WI38 (cell line): Measurements from ENCODE around the gene HOXA11.

Experiments
- H3K4me3 ChIP-seq: 2 replicates; pipeline ENCODE4 v1.5.1; 2011; ENCODE audit warnings: low read depth, mild to moderate bottlenecking, control low read depth, low read length
- TF ChIP-seq, protein P1 (sequence below): IDR thresholded peaks from 2 replicates; pipeline ENCODE4 v1.5.1; 2012; ENCODE audit warnings: low read depth, mild to moderate bottlenecking, control low read depth, low read length

HOXA11 gene

GRCh38 chr7:27186668-27187474 lies 1.8 kb upstream of the HOXA11 start:
- H3K4me3 ChIP-seq: no peak overlapping the region
- TF ChIP-seq, protein P1, sequence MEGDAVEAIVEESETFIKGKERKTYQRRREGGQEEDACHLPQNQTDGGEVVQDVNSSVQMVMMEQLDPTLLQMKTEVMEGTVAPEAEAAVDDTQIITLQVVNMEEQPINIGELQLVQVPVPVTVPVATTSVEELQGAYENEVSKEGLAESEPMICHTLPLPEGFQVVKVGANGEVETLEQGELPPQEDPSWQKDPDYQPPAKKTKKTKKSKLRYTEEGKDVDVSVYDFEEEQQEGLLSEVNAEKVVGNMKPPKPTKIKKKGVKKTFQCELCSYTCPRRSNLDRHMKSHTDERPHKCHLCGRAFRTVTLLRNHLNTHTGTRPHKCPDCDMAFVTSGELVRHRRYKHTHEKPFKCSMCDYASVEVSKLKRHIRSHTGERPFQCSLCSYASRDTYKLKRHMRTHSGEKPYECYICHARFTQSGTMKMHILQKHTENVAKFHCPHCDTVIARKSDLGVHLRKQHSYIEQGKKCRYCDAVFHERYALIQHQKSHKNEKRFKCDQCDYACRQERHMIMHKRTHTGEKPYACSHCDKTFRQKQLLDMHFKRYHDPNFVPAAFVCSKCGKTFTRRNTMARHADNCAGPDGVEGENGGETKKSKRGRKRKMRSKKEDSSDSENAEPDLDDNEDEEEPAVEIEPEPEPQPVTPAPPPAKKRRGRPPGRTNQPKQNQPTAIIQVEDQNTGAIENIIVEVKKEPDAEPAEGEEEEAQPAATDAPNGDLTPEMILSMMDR: no peak

DNA sequence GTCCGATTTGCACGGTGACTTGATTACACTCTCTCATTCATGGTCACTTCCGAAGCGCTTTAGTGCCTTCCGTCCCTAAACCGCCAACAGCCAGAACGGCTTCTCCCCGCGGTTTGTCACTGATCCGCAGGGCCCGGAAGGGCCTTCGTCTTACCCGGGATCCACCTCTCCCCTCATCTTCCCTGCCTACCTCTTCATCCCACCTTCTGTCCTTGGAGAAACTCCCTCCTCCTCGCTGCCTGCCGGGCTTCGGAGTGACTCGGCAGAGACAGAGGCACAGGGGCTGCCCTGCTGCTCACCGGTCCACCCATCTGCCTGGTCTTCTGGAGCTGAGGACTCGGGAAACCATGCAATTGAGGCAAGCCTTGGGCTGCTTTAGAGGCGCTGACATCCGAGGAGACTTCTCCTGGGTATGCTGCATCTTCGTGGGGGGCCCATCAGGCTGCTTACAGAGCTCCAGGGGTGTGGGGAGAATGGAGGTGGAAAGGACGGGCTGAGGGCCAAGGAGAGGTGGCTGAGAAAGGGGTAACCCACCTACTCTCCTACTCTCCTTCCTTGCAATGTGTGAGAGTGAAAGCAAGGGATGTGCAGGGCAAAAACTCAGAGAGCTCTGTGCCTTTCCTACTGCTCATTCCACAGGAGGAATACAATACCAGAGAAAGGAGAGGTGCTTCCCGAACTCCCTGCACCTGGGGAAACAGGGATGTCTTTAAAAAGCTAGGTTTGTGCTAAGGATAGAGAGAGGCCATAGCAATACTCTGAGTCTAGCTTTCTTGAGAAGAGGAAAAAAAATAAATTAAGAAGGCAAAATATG lies 1.0 kb upstream of the HOXA11 start:
- TF ChIP-seq, protein P1: no peak
- H3K4me3 ChIP-seq: no peak overlapping the region

DNA sequence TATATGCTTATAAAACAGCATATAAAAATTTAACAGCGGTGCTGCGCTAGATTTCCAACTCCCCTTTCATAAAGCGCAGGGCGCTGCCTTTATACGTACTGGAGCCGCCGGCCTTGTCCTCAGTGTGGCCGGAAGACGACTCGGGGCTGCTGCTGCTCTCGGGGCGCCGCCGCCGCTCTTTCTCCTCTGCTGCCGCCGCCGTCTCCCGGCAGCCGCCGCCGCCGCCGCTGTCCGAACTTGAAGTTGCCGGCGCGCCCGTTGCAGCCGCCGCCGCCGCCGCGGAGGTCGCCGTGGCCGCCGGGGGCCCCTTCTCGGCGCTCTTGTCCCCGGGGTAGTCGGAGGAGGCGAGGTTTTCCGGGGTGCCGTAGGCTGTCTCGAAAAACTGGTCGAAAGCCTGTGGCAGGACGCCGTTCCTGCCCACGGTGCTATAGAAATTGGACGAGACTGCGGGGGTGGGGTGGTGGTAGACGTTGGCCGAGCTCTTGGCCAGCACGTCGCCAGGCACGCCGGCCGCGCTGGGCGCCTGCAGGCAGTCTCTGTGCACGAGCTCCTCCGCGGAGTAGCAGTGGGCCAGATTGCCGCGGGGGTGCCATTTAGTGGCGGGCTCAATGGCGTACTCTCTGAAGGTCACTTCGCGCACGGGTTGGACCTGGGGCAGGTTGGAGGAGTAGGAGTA lies 557 bp downstream of the HOXA11 start:
- H3K4me3 ChIP-seq: peak overlapping the region; percentile 50
- TF ChIP-seq, protein P1: no peak

DNA sequence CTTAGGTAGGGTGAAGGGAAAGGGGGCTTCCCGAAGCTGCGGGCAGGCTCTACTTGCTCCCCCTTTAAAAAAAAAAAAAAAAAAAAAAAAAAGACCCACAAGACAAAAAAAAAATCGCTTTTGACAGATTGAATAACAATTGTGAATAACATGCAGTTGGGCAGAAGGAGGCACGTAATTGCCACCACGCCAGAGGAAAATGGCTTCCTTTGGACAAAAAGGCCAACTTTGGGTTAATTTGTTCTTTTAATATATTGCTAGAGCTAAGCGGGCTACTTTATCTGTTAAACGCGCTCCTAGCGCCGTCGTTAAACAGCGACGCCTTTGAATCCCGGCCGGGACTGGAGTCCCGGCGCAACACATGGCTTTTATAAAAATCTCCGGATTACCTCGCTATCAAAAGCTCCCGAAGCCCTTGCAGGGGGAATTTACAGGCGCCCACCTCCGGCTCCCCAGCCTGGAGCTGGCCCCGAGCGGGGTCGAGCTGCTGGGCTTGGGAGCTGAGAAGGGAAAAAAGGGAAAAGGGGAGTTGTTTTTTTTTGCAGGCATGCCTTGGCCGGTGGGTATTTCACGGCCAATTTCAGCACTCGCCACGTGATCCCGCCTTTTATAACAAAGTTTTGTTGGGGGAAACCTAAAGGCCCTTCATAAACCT lies 1.2 kb downstream of the HOXA11 start:
- TF ChIP-seq, protein P1: no peak
- peak overlapping the region; percentile 50 for H3K4me3 ChIP-seq

DNA sequence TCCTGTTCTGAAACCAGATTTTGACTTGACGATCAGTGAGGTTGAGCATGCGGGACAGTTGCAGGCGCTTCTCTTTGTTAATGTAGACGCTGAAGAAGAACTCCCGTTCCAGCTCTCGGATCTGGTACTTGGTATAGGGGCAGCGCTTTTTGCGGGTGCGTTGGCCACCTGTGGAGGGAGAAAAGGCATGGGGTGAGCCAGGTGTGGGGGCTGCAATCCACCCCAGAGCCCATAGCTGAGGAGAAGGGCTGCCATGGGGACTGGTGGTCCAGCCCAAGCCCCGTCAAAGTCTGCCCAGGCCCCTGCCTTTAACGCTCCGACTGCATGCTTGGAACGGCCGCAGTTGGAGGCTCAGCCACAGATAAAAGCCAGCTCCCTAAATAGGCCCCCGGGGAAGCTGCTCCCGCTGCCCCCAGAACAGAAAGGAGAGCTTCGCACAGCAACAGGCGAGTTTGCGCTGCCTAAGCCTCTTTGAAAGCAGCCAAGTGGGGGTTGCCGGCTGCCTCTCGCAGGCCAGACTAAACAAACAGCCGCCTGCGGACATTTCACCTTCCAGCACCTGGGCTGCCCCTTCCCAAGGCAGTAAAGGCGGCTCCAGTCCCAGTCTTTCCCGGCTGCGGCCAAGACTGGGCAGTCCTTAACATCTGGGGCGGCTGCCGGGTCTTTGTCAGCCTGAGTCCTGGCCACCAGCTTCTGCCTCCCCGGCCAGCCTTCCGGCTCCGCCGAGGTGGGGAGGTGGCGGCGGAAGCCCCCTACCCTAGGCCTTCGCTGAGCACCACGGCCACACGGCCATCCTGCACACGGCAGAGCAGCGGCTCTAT lies 2.0 kb downstream of the HOXA11 start:
- H3K4me3 ChIP-seq: no peak overlapping the region
- TF ChIP-seq, protein P1: no peak

GRCh38 chr7:27182285-27182841 lies 2.7 kb downstream of the HOXA11 start:
- TF ChIP-seq, protein P1: no peak
- no peak overlapping the region for H3K4me3 ChIP-seq
